ENCODE data around the gene APH1A. TPM values are rescaled to one million over a fixed set of nuclear protein-coding genes. Genes with fewer than 3 reads are reported as not detected.

Gene APH1A
- total and polyA plus RNA-seq, 5 donors, result 71.3 to 84.2 (median 75.0) TPM

Other genes with a start within 250 kb of the APH1A start
- gene VPS45, start 201.2 kb downstream of the APH1A start, total RNA-seq, result 10 to 100 TPM; 46.3 to 54.3 (median 48.8) TPM
- 40.0 TPM for gene VPS45, start 201.2 kb downstream of the APH1A start, polyA plus RNA-seq
- 10 to 100 TPM; 28.9 to 51.4 (median 34.4) TPM for gene PLEKHO1, start 119.1 kb downstream of the APH1A start, total RNA-seq
- 73.2 TPM for gene PLEKHO1, start 119.1 kb downstream of the APH1A start, polyA plus RNA-seq
- 10 to 100 TPM; 27.7 to 36.3 (median 29.7) TPM for gene ANP32E, start 32.9 kb downstream of the APH1A start, total RNA-seq
- 23.7 TPM for gene ANP32E, start 32.9 kb downstream of the APH1A start, polyA plus RNA-seq
- 10 to 100 TPM in 3 of 4 donors, 1 to 10 TPM in 1; 6.9 to 22.6 (median 16.3) TPM for gene CA14, start 11.2 kb downstream of the APH1A start, total RNA-seq
- 28.3 TPM for gene CA14, start 11.2 kb downstream of the APH1A start, polyA plus RNA-seq
- gene C1orf54, start 3.8 kb upstream of the APH1A start, total RNA-seq, result 10 to 100 TPM; 10.4 to 12.0 (median 10.6) TPM
- 15.6 TPM for gene C1orf54, start 3.8 kb upstream of the APH1A start, polyA plus RNA-seq
- gene CIART, start 13.5 kb upstream of the APH1A start, total RNA-seq, result 10 to 100 TPM in 3 of 4 donors, 1 to 10 TPM in 1; 5.5 to 20.4 (median 11.4) TPM
- 14.1 TPM for gene CIART, start 13.5 kb upstream of the APH1A start, polyA plus RNA-seq
- gene MRPS21, start 24.8 kb upstream of the APH1A start, total RNA-seq, result 10 to 100 TPM; 64.5 to 81.4 (median 72.6) TPM
- 110 TPM for gene MRPS21, start 24.8 kb upstream of the APH1A start, polyA plus RNA-seq
- gene PRPF3, start 52.5 kb upstream of the APH1A start, total RNA-seq, result 10 to 100 TPM; 21.8 to 27.0 (median 26.0) TPM
- gene PRPF3, start 52.5 kb upstream of the APH1A start, polyA plus RNA-seq, result 19.4 TPM
- 10 to 100 TPM; 24.5 to 32.4 (median 26.7) TPM for gene RPRD2, start 95.1 kb upstream of the APH1A start, total RNA-seq
- 10.0 TPM for gene RPRD2, start 95.1 kb upstream of the APH1A start, polyA plus RNA-seq
- gene TARS2, start 218.4 kb upstream of the APH1A start, total RNA-seq, result 10 to 100 TPM; 15.1 to 23.2 (median 22.1) TPM
- 20.0 TPM for gene TARS2, start 218.4 kb upstream of the APH1A start, polyA plus RNA-seq
- 10 to 100 TPM; 25.5 to 46.8 (median 34.8) TPM for gene ECM1, start 239.1 kb upstream of the APH1A start, total RNA-seq
- gene ECM1, start 239.1 kb upstream of the APH1A start, polyA plus RNA-seq, result 24.1 TPM
- gene FALEC, start 246.7 kb upstream of the APH1A start, total RNA-seq, result under 1 TPM in 2 of 4 donors, not detected in 2; 0.60 to 0.70 TPM
- gene FALEC, start 246.7 kb upstream of the APH1A start, polyA plus RNA-seq, result not detected

All from right cardiac atrium (tissue), 5 donors.